Osteoblast (primary cell): ENCODE results near the gene LMTK2. TPM values are rescaled to one million over a fixed set of nuclear protein-coding genes. Genes with fewer than 3 reads are reported as not detected.

Source experiments
- DNase-seq: peaks from one replicate; pipeline ENCODE4 v3.0.0; 2011; ENCODE audit warnings: low spot score, mixed read lengths; ENCODE audit not compliant: insufficient read length; ENCODE audit errors: missing footprints
- H2AFZ ChIP-seq: 2 replicates; pipeline ENCODE4 v1.6.0; 2011; ENCODE audit warnings: mild to moderate bottlenecking, low read length
- H3K27ac ChIP-seq: 2 replicates; pipeline ENCODE4 v1.5.1; 2011; ENCODE audit warnings: mild to moderate bottlenecking, low read depth, low read length, moderate library complexity
- H3K27me3 ChIP-seq: 2 replicates; pipeline ENCODE4 v1.6.0; 2012; ENCODE audit warnings: mild to moderate bottlenecking, control low read depth, inconsistent platforms, low read length, moderate library complexity; ENCODE audit not compliant: insufficient read depth
- H3K36me3 ChIP-seq: 2 replicates; pipeline ENCODE4 v1.5.1; 2011; ENCODE audit warnings: mild to moderate bottlenecking, low read length, control low read depth, moderate library complexity; ENCODE audit not compliant: insufficient read depth
- H3K4me1 ChIP-seq: 2 replicates; pipeline ENCODE4 v1.5.1; 2011; ENCODE audit warnings: mild to moderate bottlenecking, low read length, control low read depth, moderate library complexity; ENCODE audit not compliant: insufficient read depth
- H3K4me2 ChIP-seq: 2 replicates; pipeline ENCODE4 v1.6.0; 2011; ENCODE audit warnings: mild to moderate bottlenecking, low read length; ENCODE audit not compliant: insufficient read depth
- H3K4me3 ChIP-seq: fragments of 200-600 bp; sonication (generic); 3 replicates; pipeline ENCODE4 v1.5.1; 2012; ENCODE audit warnings: mild to moderate bottlenecking, low read length, inconsistent platforms; ENCODE audit not compliant: insufficient read depth
- H3K79me2 ChIP-seq: 2 replicates; pipeline ENCODE4 v1.6.0; 2012; ENCODE audit warnings: mild to moderate bottlenecking, low read length, control low read depth, inconsistent platforms; ENCODE audit not compliant: insufficient read depth
- H3K9me3 ChIP-seq: 2 replicates; pipeline ENCODE4 v1.5.1; 2011; ENCODE audit warnings: low read depth, low read length, control low read depth
- H4K20me1 ChIP-seq: 2 replicates; pipeline ENCODE4 v1.6.0; 2012; ENCODE audit warnings: mild to moderate bottlenecking, low read length, control low read depth; ENCODE audit not compliant: insufficient read depth
- total RNA-seq: library from RNA; depleted of rRNA; stranded (reverse); fragments of >200 nt; gene quantifications from 2 replicates; pipeline ENCODE4 v1.2.3, GENCODE V29; 2012
- TF ChIP-seq, protein P1 (sequence below): IDR thresholded peaks from 2 replicates; pipeline ENCODE4 v1.5.1; 2011; ENCODE audit warnings: mild to moderate bottlenecking, low read depth, low read length, moderate library complexity; ENCODE audit errors: extremely low read depth

LMTK2 gene
- total RNA-seq, 1 donor: 14.1 TPM

DNA sequence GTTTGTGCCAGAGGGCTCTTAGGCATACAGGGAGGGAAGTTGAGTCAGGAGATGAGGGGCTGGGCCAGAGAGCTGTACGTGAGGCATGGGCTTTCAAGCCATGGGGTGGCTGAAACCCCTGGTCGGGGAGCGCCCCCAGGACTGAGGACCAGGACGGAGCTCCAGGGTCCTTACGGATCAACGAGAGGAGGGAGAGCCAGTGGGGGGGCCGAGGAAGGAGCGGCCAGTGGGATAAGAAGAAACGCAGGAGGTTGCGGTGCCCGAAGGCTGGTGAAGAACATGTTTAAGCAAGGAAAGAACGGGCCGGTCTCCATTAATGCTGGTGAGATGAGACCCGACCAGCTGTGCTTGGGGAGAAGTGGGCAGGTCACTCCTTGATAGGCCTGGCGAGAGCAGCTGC is 61.0 kb downstream of the LMTK2 start:
- Histone ChIP-seq H3K36me3 (no peaks in the 10 kb centered on the region), H4K20me1 (peaks cover 7% of the 10 kb centered on the region), H3K4me1 (peaks cover 3% of the 10 kb centered on the region), H3K27me3 (no peaks in the 10 kb centered on the region), H3K79me2 (no peaks in the 10 kb centered on the region), H2AFZ (no peak overlapping the region), H3K4me3 (no peak overlapping the region), H3K27ac (no peak overlapping the region), H3K4me2 (no peak overlapping the region), H3K9me3 (no peaks in the 10 kb centered on the region)
- DNase-seq: no peak
- TF ChIP-seq, protein P1, sequence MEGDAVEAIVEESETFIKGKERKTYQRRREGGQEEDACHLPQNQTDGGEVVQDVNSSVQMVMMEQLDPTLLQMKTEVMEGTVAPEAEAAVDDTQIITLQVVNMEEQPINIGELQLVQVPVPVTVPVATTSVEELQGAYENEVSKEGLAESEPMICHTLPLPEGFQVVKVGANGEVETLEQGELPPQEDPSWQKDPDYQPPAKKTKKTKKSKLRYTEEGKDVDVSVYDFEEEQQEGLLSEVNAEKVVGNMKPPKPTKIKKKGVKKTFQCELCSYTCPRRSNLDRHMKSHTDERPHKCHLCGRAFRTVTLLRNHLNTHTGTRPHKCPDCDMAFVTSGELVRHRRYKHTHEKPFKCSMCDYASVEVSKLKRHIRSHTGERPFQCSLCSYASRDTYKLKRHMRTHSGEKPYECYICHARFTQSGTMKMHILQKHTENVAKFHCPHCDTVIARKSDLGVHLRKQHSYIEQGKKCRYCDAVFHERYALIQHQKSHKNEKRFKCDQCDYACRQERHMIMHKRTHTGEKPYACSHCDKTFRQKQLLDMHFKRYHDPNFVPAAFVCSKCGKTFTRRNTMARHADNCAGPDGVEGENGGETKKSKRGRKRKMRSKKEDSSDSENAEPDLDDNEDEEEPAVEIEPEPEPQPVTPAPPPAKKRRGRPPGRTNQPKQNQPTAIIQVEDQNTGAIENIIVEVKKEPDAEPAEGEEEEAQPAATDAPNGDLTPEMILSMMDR: no peak

DNA sequence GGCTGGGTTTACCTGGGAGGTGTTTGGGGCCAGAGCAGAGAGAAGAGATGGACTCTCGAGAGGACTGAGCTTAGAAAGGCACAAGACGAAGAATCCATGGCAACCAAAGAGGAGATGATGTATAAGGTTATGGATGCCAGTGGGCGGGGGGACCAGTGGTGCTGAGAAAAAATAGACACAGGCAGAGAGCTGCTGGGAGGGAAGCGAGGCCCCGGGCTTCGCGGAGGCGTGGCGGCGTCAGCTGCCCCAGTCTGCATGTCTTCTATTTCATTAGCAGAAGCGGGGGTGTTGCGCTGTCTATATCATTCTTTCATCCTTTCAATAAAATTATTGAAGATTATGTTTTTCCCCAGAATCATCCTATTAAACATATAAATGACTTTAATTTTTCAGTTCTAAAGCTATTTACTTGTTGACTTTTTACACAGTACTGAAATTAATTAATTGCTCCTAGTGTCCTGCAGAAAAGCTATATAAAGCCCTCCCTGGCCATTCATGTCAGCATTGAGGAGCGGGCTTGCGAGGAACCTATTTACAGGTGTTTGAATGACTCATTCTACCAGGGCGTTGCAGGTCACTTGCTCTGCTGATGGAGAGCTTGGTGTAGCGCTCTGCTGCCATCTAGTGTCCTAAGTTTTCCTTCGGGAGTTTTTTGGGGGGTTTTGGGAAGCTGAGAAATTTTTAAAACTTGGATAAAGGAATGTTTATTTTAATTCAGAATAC is 61.7 kb downstream of the LMTK2 start:
- no peak overlapping the region for H3K27ac ChIP-seq
- H3K79me2 ChIP-seq: no peaks in the 10 kb centered on the region
- TF ChIP-seq, protein P1: peak; percentile 88
- H2AFZ ChIP-seq: no peak overlapping the region
- DNase-seq: peak; percentile 91
- no peaks in the 10 kb centered on the region for H3K27me3 ChIP-seq
- H3K36me3 ChIP-seq: no peaks in the 10 kb centered on the region
- H3K4me1 ChIP-seq: peaks cover 3% of the 10 kb centered on the region
- H4K20me1 ChIP-seq: peaks cover 7% of the 10 kb centered on the region
- H3K4me2 ChIP-seq: no peak overlapping the region
- no peaks in the 10 kb centered on the region for H3K9me3 ChIP-seq
- H3K4me3 ChIP-seq: no peak overlapping the region

DNA sequence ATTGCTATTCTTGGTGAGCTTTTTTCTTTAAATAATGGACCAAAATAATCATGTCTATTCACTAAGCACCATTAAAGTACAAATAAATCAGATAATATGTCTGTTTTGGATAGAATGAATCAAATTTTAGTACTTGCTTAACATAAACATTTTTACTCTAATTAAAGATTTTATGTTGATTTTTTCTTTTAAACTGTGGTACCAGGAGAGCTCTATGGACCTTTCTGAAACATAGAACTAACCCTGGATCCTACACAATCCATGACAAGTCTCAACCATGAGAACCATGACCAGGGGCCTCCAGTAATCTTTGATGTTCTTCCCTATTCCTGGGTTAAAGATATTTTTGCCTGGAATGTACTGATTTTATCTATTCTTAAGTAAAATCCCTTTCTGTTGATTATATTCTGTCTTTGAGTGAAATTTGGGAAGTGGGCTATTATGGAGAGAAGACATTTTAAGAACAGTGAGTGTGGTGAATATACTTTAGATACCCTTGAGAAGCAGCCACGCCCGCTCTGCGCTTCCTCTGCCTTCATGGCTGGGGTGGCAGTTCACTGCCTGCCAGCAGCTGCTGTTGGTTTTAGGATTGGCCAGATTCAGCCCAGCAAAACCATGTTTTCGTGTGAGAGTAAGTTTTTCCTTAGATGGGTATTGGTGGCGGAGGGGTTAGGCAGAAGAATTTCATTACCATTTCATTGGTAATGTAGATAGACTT is 62.4 kb downstream of the LMTK2 start:
- Histone ChIP-seq H3K27me3 (no peaks in the 10 kb centered on the region), H3K36me3 (no peaks in the 10 kb centered on the region), H3K4me1 (no peaks in the 10 kb centered on the region), H3K4me2 (no peak overlapping the region), H3K9me3 (no peaks in the 10 kb centered on the region), H2AFZ (no peak overlapping the region), H4K20me1 (peaks cover 7% of the 10 kb centered on the region), H3K4me3 (no peak overlapping the region), H3K27ac (no peak overlapping the region), H3K79me2 (no peaks in the 10 kb centered on the region)
- DNase-seq: peak; percentile 44
- TF ChIP-seq, protein P1: no peak

DNA sequence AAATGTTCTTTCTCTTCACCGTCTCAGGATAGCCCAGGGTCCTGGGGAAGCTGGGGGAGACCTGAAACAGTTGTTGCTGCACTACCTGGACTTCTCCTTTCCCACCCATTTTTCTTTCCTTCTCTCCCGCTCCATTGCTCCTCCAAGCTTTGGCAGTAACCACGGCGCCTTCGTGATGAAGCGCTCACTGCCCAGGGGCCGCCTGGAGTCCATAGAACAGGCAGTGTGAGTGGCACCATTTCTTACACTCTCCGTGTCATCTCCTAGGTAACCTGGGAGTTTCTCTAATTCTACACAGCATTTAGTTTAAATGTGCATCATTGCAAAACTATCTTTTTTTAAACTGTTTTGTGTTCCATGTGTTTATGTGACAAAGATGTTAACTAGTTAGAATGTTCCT is 64.3 kb downstream of the LMTK2 start:
- Histone ChIP-seq H3K36me3 (peaks cover 2% of the 10 kb centered on the region), H2AFZ (no peak overlapping the region), H3K9me3 (no peaks in the 10 kb centered on the region), H3K27ac (no peak overlapping the region), H3K27me3 (no peaks in the 10 kb centered on the region), H3K4me1 (no peaks in the 10 kb centered on the region), H3K79me2 (no peaks in the 10 kb centered on the region), H3K4me3 (no peak overlapping the region), H4K20me1 (peaks cover 4% of the 10 kb centered on the region), H3K4me2 (no peak overlapping the region)
- TF ChIP-seq, protein P1: no peak
- peak; percentile 66 for DNase-seq
